PC-9 (cell line): ENCODE data around the gene HAO2. TPM values are rescaled to one million over a fixed set of nuclear protein-coding genes. Genes with fewer than 3 reads are reported as not detected.

Experiments used
- BruUV-seq: library from RNA; stranded (reverse); fragments of 400-500 nt; replicated peaks from 2 replicates; lab custom pipeline; 2021; lab: Mats Ljungman, UMichigan
- CTCF ChIA-PET: fragments of 300-600 bp; sonication (Branson Sonifier 250); formaldehyde crosslinking; loops from one replicate; lab custom pipeline; 2022; ENCODE audit warnings: antibody characterized with exemption; lab: Charles Lee
- POLR2A ChIA-PET: fragments of 300-600 bp; sonication (Branson Sonifier 250); formaldehyde crosslinking; loops from one replicate; lab custom pipeline; 2022; ENCODE audit warnings: antibody characterized with exemption; ENCODE audit not compliant: unreplicated experiment; lab: Charles Lee
- DNase-seq, 2 experiments: peaks; one replicate each; pipeline versions ENCODE4 v3.0.0 to v3.0.0-alpha.2; 2015 to 2022; ENCODE audit warnings: mixed read lengths in 1 of 2
- H2AFZ ChIP-seq: fragments of 200-600 bp; sonication (generic); 2 replicates; pipeline ENCODE4 v1.8.1; 2017; ENCODE audit warnings: antibody characterized with exemption
- H3F3A ChIP-seq: fragments of 200-600 bp; sonication (generic); 2 replicates; pipeline ENCODE4 v1.8.1; 2017; ENCODE audit warnings: antibody characterized with exemption, mild to moderate bottlenecking, low read depth; ENCODE audit not compliant: insufficient read depth
- H3K27ac ChIP-seq: fragments of 200-600 bp; sonication (generic); 2 replicates; pipeline ENCODE4 v1.6.1; 2016; ENCODE audit warnings: mixed run types
- H3K27me3 ChIP-seq: fragments of 200-600 bp; sonication (generic); 2 replicates; pipeline ENCODE4 v1.6.1; 2016; ENCODE audit warnings: low read depth, mixed run types; ENCODE audit not compliant: insufficient read depth
- H3K36me3 ChIP-seq: fragments of 200-600 bp; sonication (generic); 2 replicates; pipeline ENCODE4 v1.6.1; 2016; ENCODE audit warnings: low read depth, mixed run types
- H3K4me1 ChIP-seq: fragments of 200-600 bp; sonication (generic); replicated peaks from 2 replicates; pipeline ENCODE4 v1.6.1; 2016; ENCODE audit warnings: mixed run types; ENCODE audit not compliant: insufficient read depth
- H3K4me2 ChIP-seq: fragments of 200-600 bp; sonication (generic); 2 replicates; pipeline ENCODE4 v1.6.1; 2017; ENCODE audit warnings: mixed run types
- H3K4me3 ChIP-seq: fragments of 200-600 bp; sonication (generic); 2 replicates; pipeline ENCODE4 v1.6.1; 2016; ENCODE audit warnings: mixed run types
- H3K79me2 ChIP-seq: fragments of 200-600 bp; sonication (generic); 2 replicates; pipeline ENCODE4 v1.6.1; 2017; ENCODE audit warnings: low read depth, mixed run types
- H3K9me2 ChIP-seq: fragments of 200-600 bp; sonication (generic); 2 replicates; pipeline ENCODE4 v1.8.1; 2017; ENCODE audit warnings: mild to moderate bottlenecking; ENCODE audit not compliant: insufficient read depth
- H3K9me3 ChIP-seq: fragments of 200-600 bp; sonication (generic); 2 replicates; pipeline ENCODE4 v1.8.1; 2016; ENCODE audit warnings: low read depth; ENCODE audit not compliant: insufficient read depth
- H4K20me1 ChIP-seq: fragments of 200-600 bp; sonication (generic); 2 replicates; pipeline ENCODE4 v1.8.1; 2017; ENCODE audit not compliant: insufficient read depth
- EZH2 ChIP-seq: fragments of 200-600 bp; sonication (generic); IDR thresholded peaks from 2 replicates; pipeline ENCODE4 v1.8.0; 2017; ENCODE audit warnings: antibody characterized with exemption, low read depth
- intact Hi-C: fragments of 100-400 bp; cut with micrococcal nuclease; formaldehyde crosslinking; loops from one replicate; pipeline ENCODE4 v1.10.0; 2022; ENCODE audit not compliant: unreplicated experiment
- total RNA-seq: library from RNA; stranded (reverse); gene quantifications from 2 replicates; pipeline ENCODE4 v1.2.3, GENCODE V29; 2021
- TF ChIP-seq, protein P1 (sequence below): fragments of 200-600 bp; sonication (generic); conservative IDR thresholded peaks from 2 replicates; pipeline ENCODE4 v1.6.1; 2017; ENCODE audit warnings: mixed run types, antibody characterized with exemption, mild to moderate bottlenecking, moderate library complexity

The HAO2 gene
- total RNA-seq, 1 experiment from 2014 or later, result not detected

DNA sequence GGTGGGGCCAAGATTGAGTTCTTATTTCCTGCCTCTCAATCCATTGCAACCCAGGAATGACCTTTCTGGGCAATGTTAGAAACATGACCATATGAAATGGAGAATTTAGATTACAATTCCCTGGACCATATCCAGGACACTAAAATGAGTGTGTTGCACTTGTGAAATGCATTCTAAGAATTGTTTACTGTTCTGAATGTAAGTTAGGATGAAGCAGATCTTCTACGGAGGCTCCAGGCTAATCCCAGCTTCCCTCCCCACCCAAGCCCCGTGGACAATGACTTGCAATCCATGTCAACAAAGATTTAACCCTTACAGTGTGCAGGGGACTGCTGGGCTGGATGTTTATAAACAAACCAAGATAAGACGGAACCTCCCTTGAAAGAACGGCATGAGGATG, 31.7 kb upstream of the HAO2 start:
- no peaks in the 10 kb centered on the region for H3K9me2 ChIP-seq
- no peaks in the 10 kb centered on the region for H4K20me1 ChIP-seq
- H3K4me2 ChIP-seq, result no peak overlapping the region
- no peak overlapping the region for H2AFZ ChIP-seq
- no TSS peak for BruUV-seq
- H3K27me3 ChIP-seq, result no peaks in the 10 kb centered on the region
- no peak for DNase-seq
- H3K4me1 ChIP-seq, result no peaks in the 10 kb centered on the region
- H3K36me3 ChIP-seq, result no peaks in the 10 kb centered on the region
- ChIA-PET POLR2A (no interaction called here), CTCF (no interaction called here)
- H3K4me3 ChIP-seq, result no peak overlapping the region
- no peaks in the 10 kb centered on the region for H3K9me3 ChIP-seq
- no peak overlapping the region for H3K27ac ChIP-seq
- TF ChIP-seq EZH2, result no peak
- TF ChIP-seq, protein P1, sequence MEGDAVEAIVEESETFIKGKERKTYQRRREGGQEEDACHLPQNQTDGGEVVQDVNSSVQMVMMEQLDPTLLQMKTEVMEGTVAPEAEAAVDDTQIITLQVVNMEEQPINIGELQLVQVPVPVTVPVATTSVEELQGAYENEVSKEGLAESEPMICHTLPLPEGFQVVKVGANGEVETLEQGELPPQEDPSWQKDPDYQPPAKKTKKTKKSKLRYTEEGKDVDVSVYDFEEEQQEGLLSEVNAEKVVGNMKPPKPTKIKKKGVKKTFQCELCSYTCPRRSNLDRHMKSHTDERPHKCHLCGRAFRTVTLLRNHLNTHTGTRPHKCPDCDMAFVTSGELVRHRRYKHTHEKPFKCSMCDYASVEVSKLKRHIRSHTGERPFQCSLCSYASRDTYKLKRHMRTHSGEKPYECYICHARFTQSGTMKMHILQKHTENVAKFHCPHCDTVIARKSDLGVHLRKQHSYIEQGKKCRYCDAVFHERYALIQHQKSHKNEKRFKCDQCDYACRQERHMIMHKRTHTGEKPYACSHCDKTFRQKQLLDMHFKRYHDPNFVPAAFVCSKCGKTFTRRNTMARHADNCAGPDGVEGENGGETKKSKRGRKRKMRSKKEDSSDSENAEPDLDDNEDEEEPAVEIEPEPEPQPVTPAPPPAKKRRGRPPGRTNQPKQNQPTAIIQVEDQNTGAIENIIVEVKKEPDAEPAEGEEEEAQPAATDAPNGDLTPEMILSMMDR, result no peak
- H3K79me2 ChIP-seq, result no peaks in the 10 kb centered on the region
- intact Hi-C loops, result no loop called here
- H3F3A ChIP-seq, result no peaks in the 10 kb centered on the region

DNA sequence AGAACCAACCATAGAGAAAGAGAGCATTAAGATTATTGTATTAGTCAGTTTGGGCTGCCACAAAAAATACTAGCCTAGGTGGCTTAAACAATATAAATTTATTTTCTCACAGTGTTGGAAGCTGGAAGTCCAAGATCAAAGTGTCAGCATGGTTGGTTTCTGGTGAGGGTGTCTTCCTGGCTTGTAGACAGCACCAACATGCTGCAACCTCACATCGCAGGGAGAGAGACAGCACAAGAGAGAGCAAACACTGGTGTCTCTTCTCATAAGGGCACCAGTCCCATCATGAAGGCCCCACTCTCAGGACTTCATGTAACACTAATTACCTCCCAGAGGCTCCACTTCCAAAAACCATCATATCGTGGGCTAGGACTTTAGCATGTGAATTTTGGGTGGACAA, 30.6 kb upstream of the HAO2 start:
- Histone ChIP-seq H3K36me3 (no peaks in the 10 kb centered on the region), H2AFZ (no peak overlapping the region), H4K20me1 (no peaks in the 10 kb centered on the region), H3K9me2 (no peaks in the 10 kb centered on the region), H3K79me2 (no peaks in the 10 kb centered on the region), H3K27me3 (peaks cover 4% of the 10 kb centered on the region; the same call in 1 of the 2 replicates), H3F3A (no peaks in the 10 kb centered on the region), H3K27ac (no peak overlapping the region), H3K4me3 (no peak overlapping the region), H3K4me2 (no peak overlapping the region), H3K9me3 (no peaks in the 10 kb centered on the region), H3K4me1 (no peaks in the 10 kb centered on the region)
- ChIA-PET POLR2A (no interaction called here), CTCF (no interaction called here)
- intact Hi-C loops, result no loop called here
- BruUV-seq, result no TSS peak
- TF ChIP-seq, protein P1, result no peak
- TF ChIP-seq EZH2, result no peak
- no peak for DNase-seq

DNA sequence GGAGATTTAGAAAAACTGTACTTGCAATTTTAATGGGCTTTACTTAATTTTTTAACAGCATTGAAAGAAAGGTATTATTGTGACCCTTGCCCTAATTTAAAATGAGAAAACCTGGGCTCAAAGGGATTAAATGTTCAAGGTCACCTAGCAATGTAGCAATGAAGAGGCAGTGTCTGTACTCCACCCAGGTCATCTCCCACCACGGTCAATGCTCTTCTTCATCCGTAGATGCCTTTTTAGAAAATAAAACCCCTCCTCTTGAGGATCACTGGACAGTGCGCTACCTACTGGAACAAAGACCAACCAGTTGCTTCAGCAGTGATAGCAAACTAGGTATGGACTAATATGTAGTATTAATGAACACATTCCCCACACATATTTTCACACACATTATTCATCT, 29.8 kb upstream of the HAO2 start:
- no peaks in the 10 kb centered on the region for H3K79me2 ChIP-seq
- H3F3A ChIP-seq, result no peaks in the 10 kb centered on the region
- no peak overlapping the region for H2AFZ ChIP-seq
- no peak overlapping the region for H3K4me3 ChIP-seq
- no peak overlapping the region for H3K4me2 ChIP-seq
- TF ChIP-seq EZH2, result no peak
- TF ChIP-seq, protein P1, result no peak
- H3K27ac ChIP-seq, result no peak overlapping the region
- DNase-seq, result no peak
- no peaks in the 10 kb centered on the region for H4K20me1 ChIP-seq
- intact Hi-C loops, result no loop called here
- H3K9me3 ChIP-seq, result no peaks in the 10 kb centered on the region
- no TSS peak for BruUV-seq
- peaks cover 4% of the 10 kb centered on the region; the same call in 1 of the 2 replicates for H3K27me3 ChIP-seq
- ChIA-PET POLR2A (no interaction called here), CTCF (no interaction called here)
- no peaks in the 10 kb centered on the region for H3K4me1 ChIP-seq
- no peaks in the 10 kb centered on the region for H3K9me2 ChIP-seq
- no peaks in the 10 kb centered on the region for H3K36me3 ChIP-seq
